ENCODE measurements around the gene PHACTR1.

GRCh38 chr6:13140980-13141379 lies 424.4 kb downstream of the PHACTR1 start:
- TF ChIP-seq POLR2AphosphoS5 (IDR thresholded peaks at IDR 0.05; ENCODE audit: low read depth, low read length) (no peak), POLR2A (IDR thresholded peaks at IDR 0.05; ENCODE audit: low read depth, low read length) (no peak), TAF1 (IDR thresholded peaks at IDR 0.05; ENCODE audit: low read depth, low read length) (no peak), POU2F2 (IDR thresholded peaks at IDR 0.05; ENCODE audit: low read depth, low read length) (no peak), SPI1 (IDR thresholded peaks at IDR 0.05; ENCODE audit: low read depth, low read length) (no peak)

Data from GM12891 (cell line).